ENCODE results near the gene DPF3.

DPF3 gene

DNA sequence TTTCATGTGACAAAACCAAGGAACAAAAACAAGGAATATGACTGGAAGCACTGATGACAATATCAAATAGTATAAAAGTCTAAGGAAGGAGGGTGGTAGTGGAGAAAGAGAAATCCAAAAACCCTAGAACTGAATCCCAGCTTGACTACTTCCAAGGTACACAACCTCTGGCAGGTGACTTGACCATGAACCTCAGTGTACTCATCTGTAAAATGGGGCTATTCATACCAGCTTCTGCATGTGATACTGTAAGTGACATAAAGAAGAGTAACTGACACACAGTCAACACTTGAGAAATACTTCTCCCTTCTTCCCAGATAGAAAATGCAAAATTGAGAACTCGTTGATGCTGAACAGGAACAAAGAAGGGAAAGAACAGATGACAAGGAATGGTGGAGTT is 10.3 kb upstream of the DPF3 start:
- DNase-seq: no peak

DNA sequence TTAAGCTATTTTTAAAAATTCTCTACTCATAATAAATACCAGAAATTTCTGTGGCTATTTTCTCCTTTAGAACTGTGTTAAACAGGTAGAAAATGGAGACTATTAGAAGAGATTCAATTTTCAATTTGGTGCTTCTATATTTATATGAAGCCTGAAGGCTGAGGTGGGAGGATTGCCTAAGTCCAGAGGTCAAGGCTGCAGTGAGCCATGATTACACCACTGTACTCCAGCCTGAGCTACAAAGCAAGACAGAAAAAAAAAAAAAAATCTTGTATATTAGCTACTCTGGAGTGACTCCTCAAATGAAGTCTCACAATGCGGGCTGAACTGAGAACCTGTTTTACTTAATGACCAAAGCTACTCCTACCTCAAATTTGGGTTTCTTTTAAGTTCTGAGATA is 9.8 kb upstream of the DPF3 start:
- peak; percentile 44 to 56 for DNase-seq

DNA sequence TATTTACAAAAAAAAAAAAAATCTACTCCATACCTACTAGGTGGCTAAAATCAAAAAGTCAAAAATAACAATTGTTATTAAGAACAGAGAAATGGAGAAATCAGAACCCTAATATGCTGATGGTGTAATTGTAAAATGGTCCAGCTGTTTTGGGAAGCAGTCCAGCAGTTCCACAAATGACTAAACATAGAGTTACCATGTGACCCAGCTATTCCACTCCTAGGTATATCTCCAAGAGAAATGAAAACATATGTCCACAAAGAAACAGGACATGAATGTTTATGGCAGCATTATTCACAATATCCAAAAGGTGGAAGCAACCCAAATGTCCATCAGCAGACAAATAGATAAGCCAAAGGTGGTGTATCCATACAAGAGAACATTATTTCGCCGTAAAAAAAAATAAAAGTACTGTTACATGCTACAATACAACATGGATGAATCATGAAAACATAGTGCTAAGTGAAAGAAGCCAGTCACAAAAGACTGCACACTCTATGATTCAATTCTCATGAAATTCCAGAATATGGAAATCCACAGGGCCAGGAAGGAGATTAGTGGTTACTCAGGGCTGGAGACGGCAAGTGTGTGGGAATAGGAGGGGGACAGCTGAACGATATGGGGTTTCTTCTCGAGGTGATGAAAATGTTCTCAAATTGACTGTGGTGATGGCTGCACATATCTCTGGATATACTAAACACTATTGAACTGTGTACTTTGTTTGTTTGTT is 9.1 kb upstream of the DPF3 start:
- no peak for DNase-seq

DNA sequence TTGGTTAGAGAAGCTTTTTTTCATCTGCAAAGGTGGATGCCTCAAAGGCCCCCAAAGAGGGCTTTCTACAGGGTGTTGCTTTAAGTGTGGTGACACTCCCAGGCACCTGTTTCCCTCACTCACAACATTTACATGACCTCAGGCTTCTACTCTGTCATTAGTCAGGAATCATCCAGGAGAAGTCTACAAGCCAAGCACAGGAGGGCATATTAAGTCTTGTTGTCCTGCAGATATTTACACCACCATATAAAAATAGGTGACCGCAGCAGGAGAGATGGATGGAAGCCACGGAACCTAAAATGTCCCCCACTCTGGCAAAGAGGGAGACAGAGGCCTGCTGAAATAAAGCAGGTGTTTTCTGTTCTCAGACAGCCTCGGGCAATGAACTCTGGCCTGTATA is 7.5 kb upstream of the DPF3 start:
- no peak for DNase-seq

DNA sequence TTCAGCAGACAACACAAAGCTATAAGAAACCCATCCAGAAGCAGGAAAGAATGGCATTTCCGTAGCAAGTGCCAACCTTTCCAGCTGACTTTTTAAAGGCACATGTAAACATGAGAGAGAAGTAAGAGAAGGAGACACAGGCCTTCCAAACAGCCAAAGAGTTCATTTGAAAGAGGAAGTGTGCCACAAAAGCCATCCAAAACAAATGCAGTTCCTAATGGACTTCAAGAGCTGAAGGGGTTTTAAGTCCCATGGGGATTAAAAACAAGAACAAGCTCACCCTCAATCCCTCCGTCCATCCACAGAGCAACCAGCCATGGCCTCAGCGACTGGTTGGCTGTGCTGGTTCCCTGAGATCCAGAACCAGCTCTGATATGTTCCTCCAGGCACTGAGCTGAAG is 4.5 kb upstream of the DPF3 start:
- no peak for DNase-seq

DNA sequence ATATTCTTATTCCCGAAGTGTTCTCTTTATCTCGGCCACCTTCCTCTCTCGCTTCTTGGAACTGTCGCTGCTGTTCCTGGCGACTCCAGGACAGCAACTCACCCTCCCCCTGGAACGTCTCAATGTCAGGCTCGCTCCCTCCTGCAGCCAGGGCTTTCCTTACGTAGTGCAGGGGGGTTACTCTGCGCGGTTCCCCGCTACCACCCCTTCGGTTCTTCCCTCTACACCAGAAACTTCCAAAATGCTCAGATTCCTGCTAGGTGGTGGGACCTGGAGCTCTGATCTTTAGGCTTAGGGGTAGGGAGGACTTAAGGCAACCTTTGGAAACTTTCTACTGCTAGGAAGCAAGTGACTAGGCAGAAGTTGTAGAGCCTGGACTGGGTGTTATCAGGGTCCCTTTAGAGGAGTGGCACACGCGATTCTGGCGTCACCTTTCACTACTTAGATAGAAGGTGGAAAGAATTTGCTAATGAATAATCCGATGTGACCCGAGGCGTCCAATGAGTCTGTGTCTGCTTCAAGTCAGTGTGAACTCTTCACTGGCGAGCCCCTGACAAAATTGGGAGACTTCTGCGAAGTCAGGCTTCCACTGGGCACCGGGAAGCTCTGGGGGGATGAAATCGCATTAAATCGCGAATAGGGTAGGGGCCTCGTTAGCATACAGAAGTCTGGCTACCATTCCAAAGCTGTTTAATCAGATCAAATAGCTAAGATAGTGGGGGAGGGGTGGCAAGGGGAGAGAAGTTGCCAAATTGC is 900 bp upstream of the DPF3 start:
- DNase-seq: no peak

DNA sequence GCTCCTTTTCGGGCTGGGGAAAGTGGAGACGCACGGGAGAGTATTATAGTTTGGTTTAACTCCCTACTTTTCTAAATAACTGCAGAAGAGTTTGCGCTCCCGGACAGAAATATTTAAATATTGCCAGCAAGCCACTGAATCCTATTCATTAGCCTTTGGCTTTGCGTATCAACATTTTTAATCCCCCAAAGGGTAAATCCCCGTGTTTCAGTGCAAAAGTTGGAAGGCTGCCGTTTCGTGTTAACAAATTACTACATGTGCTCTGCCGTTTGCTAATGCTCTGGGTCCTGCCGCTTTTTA is 372 bp upstream of the DPF3 start:
- DNase-seq: no peak

DNA sequence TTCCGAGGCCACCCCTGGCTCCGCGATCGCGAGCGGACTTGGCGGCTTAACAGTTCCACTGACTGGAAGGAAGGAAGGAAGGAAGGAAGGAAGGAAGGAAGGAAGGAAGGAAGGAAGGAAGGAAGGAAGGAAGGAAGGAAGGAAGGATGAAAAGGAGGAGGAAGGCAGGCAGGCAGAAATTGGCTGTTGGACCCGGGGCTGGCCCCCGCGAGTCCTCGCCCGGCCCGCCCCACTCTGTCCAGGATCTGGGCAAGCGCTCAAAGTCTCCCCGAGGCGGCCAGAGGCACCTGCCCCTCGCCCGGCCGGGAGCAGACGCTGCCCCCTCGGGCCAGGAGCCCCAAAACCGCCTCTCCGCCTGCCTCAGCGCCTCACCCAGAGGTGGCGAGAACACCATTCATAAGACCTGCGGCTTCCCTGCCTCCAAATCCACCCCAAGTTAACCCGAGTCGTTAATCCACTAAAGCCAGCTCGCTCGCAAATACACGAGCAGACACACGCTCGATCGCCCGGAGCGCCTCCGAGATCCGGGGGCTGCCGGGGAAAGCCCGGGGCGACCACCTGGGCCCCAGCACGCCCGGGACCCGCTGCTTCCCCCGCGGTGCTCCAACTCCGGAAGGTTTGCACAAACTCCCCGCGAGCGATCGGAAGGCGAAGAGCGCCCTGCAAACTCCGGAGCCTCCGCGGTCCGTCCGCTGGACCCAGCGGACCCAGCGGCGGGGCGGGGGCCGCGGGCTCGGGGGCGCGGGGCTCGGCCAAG is 844 bp downstream of the DPF3 start:
- no peak for DNase-seq

DNA sequence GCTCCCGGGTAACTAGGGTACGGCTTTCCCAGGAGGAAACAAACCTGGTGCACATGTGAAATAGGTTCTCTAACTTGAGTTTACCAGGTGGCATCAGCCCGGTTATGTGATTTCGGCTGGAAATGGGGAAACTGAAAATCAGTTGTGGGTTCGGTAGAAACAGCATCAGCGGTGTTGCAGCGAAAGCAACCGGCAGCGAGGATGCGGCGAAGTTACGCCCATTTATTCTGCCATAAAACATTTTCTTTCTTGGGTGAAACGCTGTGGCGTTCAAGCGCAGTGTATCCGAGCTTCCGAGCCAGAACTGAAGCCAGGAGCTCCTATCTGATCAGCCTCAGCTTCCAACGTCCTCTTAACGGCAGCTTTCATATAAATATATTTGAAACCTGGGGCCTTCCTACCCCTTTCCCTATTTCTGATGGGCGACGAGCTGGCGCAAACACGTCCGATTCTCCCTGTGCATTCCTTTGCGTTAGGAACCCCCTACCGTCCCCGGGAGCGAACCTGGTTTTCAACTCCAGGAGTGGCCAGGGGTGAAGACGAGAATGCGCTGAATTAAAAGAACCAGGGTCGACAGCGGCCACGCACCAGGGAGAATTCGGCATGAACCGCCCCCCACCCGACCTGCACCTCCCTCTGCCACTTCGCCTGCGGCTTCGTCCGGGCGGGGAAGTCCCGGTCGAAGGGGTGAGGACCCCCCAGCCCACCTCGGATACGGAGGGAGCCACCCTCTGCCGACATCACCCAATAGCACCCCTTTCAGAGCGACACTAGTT is 1.6 kb downstream of the DPF3 start:
- no peak for DNase-seq

DNA sequence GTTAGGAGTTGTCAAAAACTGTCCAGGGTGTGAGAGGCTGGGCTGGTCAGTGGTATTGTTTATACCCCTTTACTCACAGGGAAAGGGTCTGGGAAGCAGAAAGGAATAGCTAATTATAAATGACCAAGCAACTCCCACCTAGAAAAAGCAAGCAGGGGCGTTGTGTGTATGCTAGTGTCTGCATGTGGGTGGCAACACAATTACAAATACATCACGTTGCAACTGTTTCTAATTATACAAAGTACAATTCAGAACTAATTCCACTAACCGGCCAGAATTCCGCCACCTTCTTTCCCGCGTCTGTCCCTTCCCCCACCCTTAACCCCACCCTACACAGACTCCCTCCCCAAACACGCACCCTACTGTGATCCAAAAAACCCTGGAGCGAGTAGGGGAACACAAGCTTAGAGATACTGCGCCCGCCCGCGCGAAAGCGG is 2.2 kb downstream of the DPF3 start:
- no peak for DNase-seq

DNA sequence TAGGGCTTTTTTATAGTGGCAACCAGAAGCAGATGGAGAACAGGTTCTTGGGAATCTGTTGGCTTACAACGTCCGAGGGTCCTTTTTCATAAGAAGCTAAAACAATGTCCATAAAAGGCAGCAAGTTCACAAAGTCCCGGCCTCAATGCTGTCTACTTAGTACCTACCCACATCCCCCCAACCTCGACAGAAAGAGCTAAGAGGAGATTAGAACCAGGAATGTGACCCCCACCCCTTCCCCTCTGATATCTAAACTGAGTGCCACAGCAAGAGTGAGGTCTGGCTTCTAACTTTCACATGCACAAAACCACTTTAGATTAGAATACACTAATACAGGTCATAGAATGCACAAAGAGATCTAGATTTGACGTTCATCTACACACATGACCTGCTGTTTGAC is 4.5 kb downstream of the DPF3 start:
- no peak for DNase-seq

DNA sequence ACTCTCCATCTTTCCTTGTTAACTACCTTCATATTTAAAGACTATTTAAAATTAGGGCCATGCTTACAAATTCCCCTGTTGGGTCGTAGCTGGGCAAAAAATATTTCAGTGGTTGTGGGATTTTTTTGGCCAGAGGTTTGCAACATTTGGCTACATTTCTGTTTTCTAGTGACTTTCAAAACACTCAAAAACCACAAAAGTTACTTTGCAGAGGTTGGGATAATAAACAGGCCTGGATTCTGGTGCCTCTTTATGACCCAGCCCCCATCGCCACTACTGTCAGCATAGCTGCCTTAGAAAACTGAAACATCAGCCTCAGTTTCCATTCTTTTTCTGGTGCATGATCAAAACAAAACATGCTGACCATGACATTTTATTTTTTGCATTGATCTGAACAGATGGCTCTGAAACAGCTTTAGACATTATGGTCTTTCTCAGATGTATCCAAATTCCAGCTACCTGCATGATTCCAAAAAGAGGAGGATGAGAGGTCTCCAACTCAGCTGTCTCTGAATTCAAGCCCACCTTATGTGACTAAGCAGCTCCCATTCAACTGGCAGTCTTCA is 5.2 kb downstream of the DPF3 start:
- no peak for DNase-seq

DNA sequence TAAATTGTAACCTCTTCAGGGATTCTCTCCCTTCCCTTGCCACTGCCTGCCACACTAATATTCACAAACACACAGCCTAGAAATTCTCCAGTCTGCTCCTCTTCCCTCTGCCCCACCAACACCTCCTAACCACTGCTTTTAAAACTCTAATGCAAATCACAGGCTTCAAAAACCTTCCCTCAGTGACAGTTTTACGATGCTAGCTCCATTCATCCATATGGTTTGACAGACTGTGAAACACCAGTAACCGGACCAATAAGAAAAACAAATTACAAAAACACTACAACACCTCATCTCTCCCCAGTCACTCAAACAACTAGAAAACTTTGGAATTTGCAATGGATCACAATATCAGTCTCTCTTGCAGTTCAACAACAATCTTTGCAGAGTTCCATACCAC is 5.7 kb downstream of the DPF3 start:
- DNase-seq: no peak

DNA sequence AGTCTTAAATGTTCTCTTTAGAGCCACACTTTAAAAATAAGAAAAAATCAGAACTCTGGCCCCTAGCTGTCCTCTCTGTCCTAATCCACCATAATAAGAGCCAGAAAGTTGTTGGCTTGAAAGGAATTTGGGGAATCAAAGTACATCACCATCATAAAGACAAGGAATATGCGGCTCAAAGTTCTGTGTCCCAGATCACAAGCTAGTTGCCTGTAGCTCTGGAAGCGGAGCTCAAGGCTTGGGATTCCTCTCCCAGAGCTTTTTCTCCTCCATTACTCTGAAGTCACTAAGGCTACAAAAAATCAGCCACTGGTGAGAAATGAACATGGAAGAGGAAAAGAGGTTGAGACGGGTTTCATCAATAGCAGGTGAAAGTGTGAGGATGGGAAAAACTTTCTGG is 6.4 kb downstream of the DPF3 start:
- DNase-seq: no peak

DNA sequence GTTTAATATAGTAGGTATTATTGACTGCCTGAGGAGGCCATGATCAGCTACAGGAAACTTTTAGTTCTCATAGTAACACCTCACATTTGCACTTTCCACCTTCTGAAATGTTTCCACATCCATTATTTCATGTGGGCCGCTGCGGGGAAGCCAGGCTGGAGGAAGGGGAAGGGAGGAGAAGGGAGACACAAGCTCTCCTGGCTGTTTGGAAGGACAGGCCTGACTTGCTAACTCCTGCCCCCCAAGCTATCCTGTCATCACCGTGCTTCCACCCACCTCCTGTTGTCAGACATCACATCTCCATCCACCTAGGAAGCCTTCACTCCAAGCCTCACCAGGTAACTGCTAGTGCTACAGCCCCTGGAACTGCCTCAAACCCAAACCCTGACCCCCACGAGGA is 9.5 kb downstream of the DPF3 start:
- DNase-seq: no peak

DNA sequence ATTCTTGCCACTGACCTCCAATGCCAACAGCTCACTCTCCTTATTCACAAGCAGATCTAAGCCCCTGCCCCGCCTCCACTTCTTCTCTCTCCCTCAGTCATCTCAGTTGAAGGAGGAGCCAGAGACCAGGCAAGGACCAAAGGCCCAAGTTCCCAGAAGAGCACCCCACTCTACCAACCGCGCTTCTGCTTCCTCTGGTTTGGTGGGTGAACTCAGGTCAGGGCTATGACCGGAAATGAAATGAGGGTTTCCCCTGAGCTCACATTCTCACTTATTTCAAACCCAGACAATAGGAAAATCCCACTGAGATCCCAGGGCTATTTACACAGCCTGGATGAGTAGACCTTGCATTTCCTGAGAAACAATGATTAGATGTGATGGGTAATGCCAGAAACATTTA is 9.9 kb downstream of the DPF3 start:
- DNase-seq: peak; percentile 47 to 57

DNA sequence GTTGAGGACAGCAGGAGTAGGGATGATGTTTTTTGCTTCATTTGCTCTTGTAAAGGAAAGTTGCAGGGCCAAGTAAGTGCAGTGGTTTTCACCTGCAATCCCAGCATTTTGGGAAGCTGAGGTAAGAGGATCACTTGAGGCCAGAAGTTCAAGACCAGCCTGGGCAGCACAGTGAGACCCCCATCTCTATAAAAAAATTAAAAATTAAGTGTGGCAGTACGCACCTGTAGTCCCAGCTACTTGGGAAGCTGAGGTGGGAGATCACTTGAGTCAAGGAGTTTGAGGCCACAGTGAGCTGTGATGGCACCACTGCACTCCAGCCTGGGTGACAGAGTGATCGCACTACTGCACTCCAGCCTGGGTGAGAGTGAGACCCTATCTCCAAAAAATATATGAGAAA is 10.8 kb downstream of the DPF3 start:
- no peak for DNase-seq

DNA sequence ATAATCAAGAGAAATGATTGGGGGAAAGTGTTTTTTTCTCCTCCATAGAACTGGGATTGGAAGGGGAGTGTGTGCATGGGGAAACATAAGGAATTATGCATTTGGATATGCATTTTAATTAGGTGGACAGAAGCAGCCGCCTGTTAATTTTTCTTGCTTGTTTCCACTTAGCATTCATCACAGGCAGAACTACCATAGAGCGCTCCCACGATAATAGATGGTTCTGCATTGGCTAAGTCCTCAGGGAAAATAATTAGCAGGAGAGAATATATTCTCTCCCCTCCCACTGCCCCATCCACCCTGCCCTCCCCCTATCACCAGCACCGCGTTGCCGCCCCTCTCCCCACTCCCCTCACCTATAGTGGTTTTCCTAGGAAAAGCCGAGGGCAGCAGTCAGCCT is 11.4 kb downstream of the DPF3 start:
- DNase-seq: no peak

DNA sequence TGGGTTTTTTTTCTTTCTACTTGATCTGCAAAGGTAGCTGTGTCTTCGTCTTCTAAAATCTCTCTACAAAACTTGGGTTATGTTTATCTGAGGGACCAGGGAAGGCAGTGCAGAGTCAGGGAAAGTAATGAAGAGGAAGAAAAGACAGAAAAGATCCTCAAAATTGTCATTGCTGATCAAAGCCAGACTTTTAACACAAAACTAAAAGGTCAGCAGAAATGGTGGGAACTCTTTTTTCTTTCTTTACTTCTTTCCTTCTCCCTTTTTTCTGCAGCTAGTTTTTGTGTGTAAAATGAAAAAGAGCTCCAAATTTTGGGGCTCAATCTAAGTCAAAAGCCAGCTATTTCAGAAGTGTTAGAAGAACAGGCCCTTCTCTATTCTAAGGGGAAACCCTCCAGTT is 11.9 kb downstream of the DPF3 start:
- DNase-seq: no peak

DNA sequence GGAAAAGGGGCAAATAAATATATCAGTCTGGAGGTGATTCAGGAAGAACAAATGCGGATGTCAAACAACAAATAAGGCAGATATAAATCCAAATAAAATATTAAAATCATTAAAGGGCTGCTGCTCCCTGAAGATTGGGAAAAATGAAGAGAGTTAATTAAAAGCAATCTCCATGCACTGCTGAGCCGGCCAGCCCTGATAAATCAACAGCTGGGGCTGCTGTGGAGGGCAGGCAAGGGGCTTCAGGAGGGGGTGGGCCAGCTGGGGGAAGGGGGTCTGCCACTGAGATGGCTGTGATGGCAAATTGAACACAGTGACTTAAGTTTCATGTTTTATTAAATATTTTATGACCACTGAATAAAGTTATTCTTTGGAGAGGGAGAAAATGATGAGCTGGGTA is 12.4 kb downstream of the DPF3 start:
- DNase-seq: no peak

DNA sequence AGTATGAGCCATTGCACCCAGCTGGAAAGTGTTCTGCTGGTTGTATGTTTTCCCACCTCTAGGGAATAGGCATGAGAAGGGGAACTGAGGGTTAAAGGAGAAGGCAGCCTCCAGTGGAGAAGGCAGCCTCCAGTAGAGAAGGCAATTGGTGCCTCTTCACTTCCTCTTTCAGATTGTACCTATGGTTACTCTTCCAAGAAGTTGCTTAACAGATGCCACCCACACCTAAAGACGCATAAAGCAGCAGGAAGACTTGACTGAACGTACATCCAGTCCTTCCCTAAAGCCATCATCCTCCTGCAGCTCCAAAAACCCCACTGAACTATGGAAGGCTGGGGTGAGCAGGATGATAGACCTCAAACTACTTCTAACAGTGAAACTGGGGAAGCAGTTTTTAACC is 13.1 kb downstream of the DPF3 start:
- DNase-seq: peak; percentile 67 to 68

DNA sequence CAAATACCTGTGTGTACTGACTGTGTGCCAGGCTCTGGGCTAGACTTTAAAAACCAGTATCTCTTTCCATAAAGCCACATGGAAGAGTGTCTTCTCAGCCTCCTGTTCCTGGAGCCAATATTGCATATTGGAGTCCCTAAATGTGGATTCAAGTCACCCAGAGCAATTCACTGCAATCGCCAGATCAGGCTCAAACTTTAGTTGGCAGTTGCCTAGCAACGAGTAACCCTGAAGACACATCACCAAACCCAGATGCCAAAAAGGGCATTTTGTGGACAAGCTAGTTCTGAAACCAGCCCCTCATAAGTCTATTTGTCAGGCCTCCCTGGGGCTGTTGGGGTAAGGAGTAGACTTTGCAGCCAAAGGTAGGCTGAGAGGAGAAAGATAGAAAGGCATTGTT is 13.7 kb downstream of the DPF3 start:
- DNase-seq: no peak

DNA sequence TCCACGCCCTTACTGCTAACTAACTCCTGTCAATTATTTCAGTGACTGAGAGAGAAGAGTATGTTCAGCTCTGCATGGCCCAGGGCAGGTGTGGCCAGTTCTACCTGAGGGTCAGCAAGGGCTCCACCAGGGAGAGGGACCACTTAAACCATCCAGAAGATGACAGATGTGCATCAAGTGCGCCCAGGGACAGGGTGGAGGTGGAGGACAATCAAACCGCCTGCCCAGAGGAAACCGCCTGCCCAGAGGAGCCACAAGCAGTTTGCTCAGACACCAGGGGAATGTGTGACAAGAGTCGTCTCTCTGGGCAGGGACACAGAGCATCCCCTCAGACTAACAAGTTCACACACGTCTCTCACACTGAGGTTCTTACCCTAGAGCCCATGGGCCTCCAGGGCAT is 14.5 kb downstream of the DPF3 start:
- DNase-seq: no peak

Data from inflammatory macrophage (primary cell).